A673 (cell line): ENCODE results near the gene SEC61A2. TPM values are rescaled to one million over a fixed set of nuclear protein-coding genes. Genes with fewer than 3 reads are reported as not detected.

ENCODE experiments used
- BruUV-seq: library from RNA; stranded (reverse); fragments of 400-500 nt; replicated peaks from 2 replicates; lab custom pipeline; 2021; lab: Mats Ljungman, UMichigan
- CTCF ChIA-PET: fragments of 300-600 bp; sonication (Branson Sonifier 250); formaldehyde crosslinking; loops from one replicate; lab custom pipeline; 2022; ENCODE audit warnings: antibody characterized with exemption; lab: Charles Lee
- POLR2A ChIA-PET: fragments of 300-600 bp; sonication (Branson Sonifier 250); formaldehyde crosslinking; loops from one replicate; lab custom pipeline; 2022; ENCODE audit warnings: antibody characterized with exemption; ENCODE audit not compliant: low non-redundant PET; lab: Charles Lee
- DNase-seq: peaks from one replicate; pipeline ENCODE4 v3.0.0-alpha.2; 2015; ENCODE audit warnings: low spot score
- H3K27ac ChIP-seq: fragments of 200-600 bp; sonication (generic); 2 replicates; pipeline ENCODE4 v1.5.1; 2016; ENCODE audit warnings: mixed run types, low read depth, mild to moderate bottlenecking, mixed read lengths, antibody characterized with exemption, low read length; ENCODE audit not compliant: poor library complexity, severe bottlenecking
- H3K27me3 ChIP-seq: fragments of 200-600 bp; sonication (generic); replicated peaks from 2 replicates; pipeline ENCODE4 v1.6.1; 2017; ENCODE audit warnings: mixed run types, low read depth, mild to moderate bottlenecking, mixed read lengths, antibody characterized with exemption, low read length; ENCODE audit not compliant: insufficient read depth, poor library complexity
- H3K36me3 ChIP-seq: fragments of 200-600 bp; sonication (generic); 2 replicates; pipeline ENCODE4 v1.6.1; 2016; ENCODE audit warnings: mixed run types, mild to moderate bottlenecking, mixed read lengths, antibody characterized with exemption, low read length; ENCODE audit not compliant: insufficient read depth, poor library complexity, severe bottlenecking
- H3K4me1 ChIP-seq: fragments of 200-600 bp; sonication (generic); 2 replicates; pipeline ENCODE4 v1.6.1; 2017; ENCODE audit warnings: mixed run types, mild to moderate bottlenecking, mixed read lengths, antibody characterized with exemption, low read length; ENCODE audit not compliant: insufficient read depth, poor library complexity, severe bottlenecking
- H3K4me3 ChIP-seq: fragments of 200-600 bp; sonication (generic); 2 replicates; pipeline ENCODE4 v1.5.1; 2016; ENCODE audit warnings: low read depth, mixed run types, mild to moderate bottlenecking, mixed read lengths, low read length; ENCODE audit not compliant: poor library complexity, severe bottlenecking
- H3K9me3 ChIP-seq: fragments of 200-600 bp; sonication (generic); 2 replicates; pipeline ENCODE4 v1.6.1; 2016; ENCODE audit warnings: mixed run types, low read depth, mild to moderate bottlenecking, mixed read lengths, antibody characterized with exemption, low read length; ENCODE audit not compliant: poor library complexity, severe bottlenecking
- CTCF ChIP-seq: fragments of 300-800, 200-600 bp; sonication (generic); conservative IDR thresholded peaks from 2 replicates; pipeline ENCODE4 v1.5.1; 2017; ENCODE audit warnings: low read depth, mild to moderate bottlenecking, antibody characterized with exemption, low read length, moderate library complexity, mixed read lengths
- EZH2 ChIP-seq: fragments of 200-600 bp; sonication (generic); IDR thresholded peaks from 2 replicates; pipeline ENCODE4 v1.6.1; 2017; ENCODE audit warnings: borderline replicate concordance, low read depth, mild to moderate bottlenecking, mixed read lengths, antibody characterized with exemption, low read length; ENCODE audit not compliant: poor library complexity, severe bottlenecking
- intact Hi-C: fragments of 100-400 bp; cut with micrococcal nuclease; formaldehyde crosslinking; loops from one replicate; pipeline ENCODE4 v1.10.0; 2022; ENCODE audit not compliant: unreplicated experiment
- total RNA-seq: library from RNA; stranded (reverse); gene quantifications from 2 replicates; pipeline ENCODE4 v1.2.3, GENCODE V29; 2021

The SEC61A2 gene
- total RNA-seq, 1 experiment from 2014 or later: 17.2 TPM

DNA sequence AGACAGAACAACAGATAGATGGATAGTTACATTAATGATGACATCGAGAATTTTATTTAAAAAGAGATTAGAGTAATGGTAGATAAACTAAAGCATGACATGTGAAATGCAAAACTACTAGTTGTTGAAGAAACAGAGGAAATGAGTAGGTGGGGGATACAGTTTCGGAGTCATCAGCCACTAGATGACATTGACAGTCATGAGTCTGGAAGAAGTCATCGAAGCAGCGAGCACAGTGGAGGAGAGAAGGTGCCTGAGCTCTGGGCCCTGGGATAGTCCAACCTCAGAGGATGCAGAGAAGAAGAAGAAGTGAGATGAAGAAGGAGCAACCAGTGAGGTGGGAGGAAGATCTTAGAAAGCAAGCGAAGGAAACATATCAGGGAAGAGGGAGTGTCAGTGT lies 20.2 kb upstream of the SEC61A2 start:
- Histone ChIP-seq H3K27ac (no peak overlapping the region), H3K36me3 (peaks cover 45% of the 10 kb centered on the region), H3K4me1 (no peaks in the 10 kb centered on the region), H3K27me3 (no peaks in the 10 kb centered on the region), H3K9me3 (no peaks in the 10 kb centered on the region), H3K4me3 (no peak overlapping the region)
- DNase-seq: no peak
- no TSS peak for BruUV-seq
- intact Hi-C loops: no loop called here
- no peak for TF ChIP-seq EZH2
- TF ChIP-seq CTCF: no peak
- POLR2A ChIA-PET: no interaction called here
- CTCF ChIA-PET: no interaction called here

DNA sequence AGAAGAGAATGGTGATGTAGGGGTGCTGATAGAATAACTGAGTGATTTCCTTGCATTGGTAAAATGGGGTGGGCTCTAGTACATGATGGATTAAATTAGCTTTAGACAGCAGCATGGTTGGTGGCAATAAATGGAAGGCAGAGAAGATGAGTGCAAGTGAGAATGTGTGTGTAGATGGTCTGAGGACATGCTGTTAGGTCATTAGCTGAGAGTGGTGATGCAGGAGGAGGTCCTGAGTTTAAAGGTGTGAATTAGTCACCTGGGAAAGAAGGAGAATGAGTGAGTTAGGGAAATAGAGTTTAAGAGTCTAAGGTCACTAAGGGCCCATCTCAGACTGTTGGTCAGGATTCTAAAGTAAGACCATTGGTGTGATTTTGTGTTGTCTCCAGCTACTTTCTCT lies 17.9 kb upstream of the SEC61A2 start:
- no peak for DNase-seq
- POLR2A ChIA-PET: no interaction called here
- BruUV-seq: no TSS peak
- peaks cover 33% of the 10 kb centered on the region for H3K36me3 ChIP-seq
- no peak overlapping the region for H3K27ac ChIP-seq
- intact Hi-C loops: no loop called here
- H3K4me1 ChIP-seq: no peaks in the 10 kb centered on the region
- no peak overlapping the region for H3K4me3 ChIP-seq
- no peaks in the 10 kb centered on the region for H3K27me3 ChIP-seq
- no peaks in the 10 kb centered on the region for H3K9me3 ChIP-seq
- TF ChIP-seq EZH2: no peak
- CTCF ChIA-PET: no interaction called here

- intact Hi-C loops: no loop called here
- POLR2A ChIA-PET: no interaction called here
Measured at GRCh38 chr10:12113627-12114026, 15.8 kb upstream of the SEC61A2 start.

More at GRCh38 chr10:12113627-12114026, 15.8 kb upstream of the SEC61A2 start:
- no peak for DNase-seq
- CTCF ChIA-PET: no interaction called here
- no peak for TF ChIP-seq CTCF
- no peak for TF ChIP-seq EZH2
- no peak overlapping the region for H3K4me3 ChIP-seq
- no peaks in the 10 kb centered on the region for H3K9me3 ChIP-seq
- no peaks in the 10 kb centered on the region for H3K4me1 ChIP-seq
- no peaks in the 10 kb centered on the region for H3K27me3 ChIP-seq
- BruUV-seq: no TSS peak
- peaks cover 23% of the 10 kb centered on the region for H3K36me3 ChIP-seq
- no peak overlapping the region for H3K27ac ChIP-seq
